ENCODE results near the gene CDH4. TPM values are rescaled to one million over a fixed set of nuclear protein-coding genes. Genes with fewer than 3 reads are reported as not detected.

CDH4 gene
- total and polyA plus RNA-seq, 2 of the 8 experiments (the other 6 are each of a cell fraction or from before 2014, with no cell fraction given) = 4.3 to 7.9 TPM

- no peak overlapping the region for H3K9ac ChIP-seq (replicated peaks in 1 of 4; ENCODE audit: extremely low read depth in 1 of 4, low read depth in 3 of 4, low read length in 3 of 4)
- H3K4me1 ChIP-seq (replicated peaks in 1 of 4; ENCODE audit: control insufficient read depth in 3 of 4, insufficient read depth in 4 of 4, low read length in 3 of 4) = peaks cover 0 to 3% (median under 1%) of the 10 kb centered on the region in 4 experiments; a peak in 2 of 7 replicates
- no peak overlapping the region for H4K5ac ChIP-seq (ENCODE audit: insufficient read length, low read depth, low read length)
- ChIA-PET POLR2A (ENCODE audit: partially characterized antibody) (no interaction called here), CTCF (ENCODE audit: partially characterized antibody) (interaction anchor here (1.1 to 1.5 kb wide), 2 partner anchors 16 to 71 kb away, joined by 4 to 6 read pairs; no protein-coding TSS in a partner anchor)
- H3K4me3 ChIP-seq (ENCODE audit: extremely low read depth in 1 of 4, insufficient read depth in 2 of 4, low read depth in 3 of 4, low read length in 4 of 4) = no peak overlapping the region
- H2BK5ac ChIP-seq (ENCODE audit: low read depth, low read length) = no peak overlapping the region
- no peak overlapping the region for H2BK120ac ChIP-seq (replicated peaks; ENCODE audit: low read depth, low read length)
- no peaks in the 10 kb centered on the region for H3K79me2 ChIP-seq (ENCODE audit: control insufficient read depth in 1 of 2, insufficient read depth in 2 of 2, low read length in 2 of 2)
- H3K14ac ChIP-seq (ENCODE audit: insufficient read length) = no peak overlapping the region
- H3K23me2 ChIP-seq (ENCODE audit: low read depth, low read length) = no peaks in the 10 kb centered on the region
- no peak overlapping the region for H2AFZ ChIP-seq (ENCODE audit: low read length)
- peaks cover 0 to 3% of the 10 kb centered on the region in 2 experiments for H4K20me1 ChIP-seq (replicated peaks in 1 of 2; ENCODE audit: control insufficient read depth in 1 of 2, insufficient read depth in 2 of 2, low read length in 2 of 2)
- no peak overlapping the region for H3K27ac ChIP-seq (ENCODE audit: low read depth, low read length)
- no peak overlapping the region for H3K56ac ChIP-seq (replicated peaks; ENCODE audit: insufficient read length, low read depth, low read length)
- 86% methylated on average over 10 of the region's 10 CpGs; no CpG with 5 or more reads in 1 of the 2 experiments for WGBS, 2 experiments (ENCODE audit: extremely low coverage in 1 of 2, insufficient coverage in 1 of 2, insufficient read length in 1 of 2, insufficient replicate concordance in 2 of 2, low coverage in 1 of 2, low lambda C conversion rate in 2 of 2, missing lambda C conversion rate in 1 of 2)
- H4K91ac ChIP-seq (replicated peaks; ENCODE audit: insufficient read length, low read length) = no peak overlapping the region
- H3K23ac ChIP-seq (ENCODE audit: insufficient read length) = no peak overlapping the region
- H4K8ac ChIP-seq (ENCODE audit: extremely low read depth, insufficient read depth, low read length) = no peak overlapping the region
- no peak overlapping the region for H3K18ac ChIP-seq (ENCODE audit: extremely low read depth, low read length)
- H3K36me3 ChIP-seq (ENCODE audit: control insufficient read depth in 2 of 4, insufficient read depth in 4 of 4, low read length in 3 of 4) = no peaks in the 10 kb centered on the region
- peaks cover 0 to 3% (median 1%) of the 10 kb centered on the region in 4 experiments; a peak in 2 of 7 replicates for H3K27me3 ChIP-seq (replicated peaks in 1 of 4; ENCODE audit: control insufficient read depth in 3 of 4, extremely low read depth in 1 of 4, insufficient read depth in 3 of 4, low read length in 3 of 4)
- no peak overlapping the region for H2BK15ac ChIP-seq (ENCODE audit: low read length)
- no peak for DNase-seq (ENCODE audit: low read depth in 1 of 2, low spot score in 2 of 2)
- H3K4me2 ChIP-seq (ENCODE audit: insufficient read depth in 1 of 2, low read depth in 2 of 2, low read length in 2 of 2) = no peak overlapping the region
- no peak for FAIRE-seq
- no peaks in the 10 kb centered on the region for H3K9me3 ChIP-seq (ENCODE audit: insufficient read depth in 2 of 2, low read depth in 1 of 2, low read length in 1 of 2)
- no peak overlapping the region for H2AK5ac ChIP-seq (ENCODE audit: low read depth, low read length)
- no peak overlapping the region for H2BK20ac ChIP-seq (ENCODE audit: low read length)
- no peak overlapping the region for H3K4ac ChIP-seq (replicated peaks; ENCODE audit: insufficient read length, low read depth, low read length)
- no peak overlapping the region for H2BK12ac ChIP-seq (ENCODE audit: low read depth, low read length)
- no peaks in the 10 kb centered on the region for H3K79me1 ChIP-seq (ENCODE audit: low read depth, low read length)
- TF ChIP-seq CREB1 (IDR thresholded peaks at IDR 0.05) (no peak), TBP (IDR thresholded peaks at IDR 0.05; ENCODE audit: low read depth, low read length) (no peak), RFX5 (IDR thresholded peaks at IDR 0.05; ENCODE audit: borderline replicate concordance, low read depth, low read length) (no peak), KDM5A (IDR thresholded peaks at IDR 0.05; ENCODE audit: low read length) (no peak), RAD21 (IDR thresholded peaks at IDR 0.05 in 1 of 2, conservative IDR thresholded peaks at IDR 0.05 in 1 of 2; ENCODE audit: low read depth in 2 of 2, low read length in 2 of 2) (no peak), KDM4A (IDR thresholded peaks at IDR 0.05; ENCODE audit: low read depth, low read length, severe bottlenecking) (no peak), CTBP2 (IDR thresholded peaks at IDR 0.05; ENCODE audit: borderline replicate concordance, insufficient read depth, insufficient read length, low read length) (no peak), GTF2F1 (IDR thresholded peaks at IDR 0.05; ENCODE audit: borderline replicate concordance, low read depth, low read length) (no peak), EGR1 (IDR thresholded peaks at IDR 0.05; ENCODE audit: borderline replicate concordance, low read depth, low read length) (no peak), BRCA1 (IDR thresholded peaks at IDR 0.05; ENCODE audit: low read depth, low read length) (no peak), TAF1 (IDR thresholded peaks at IDR 0.05; ENCODE audit: low read depth, low read length) (no peak), RXRA (IDR thresholded peaks at IDR 0.05; ENCODE audit: insufficient read depth, low read depth, low read length) (no peak), SP1 (IDR thresholded peaks at IDR 0.05; ENCODE audit: low read depth, low read length) (no peak), SRF (IDR thresholded peaks at IDR 0.05; ENCODE audit: low read depth, low read length) (no peak)
These were observed 549.9 kb downstream of the CDH4 start for GRCh38 chr20:61801857-61802442.

Data from H1 (cell line).